ENCODE results near the gene CABLES2. TPM values are rescaled to one million over a fixed set of nuclear protein-coding genes. Genes with fewer than 3 reads are reported as not detected.

CABLES2 gene
- total and polyA plus RNA-seq, 10 of the 15 experiments (the other 5 are each of a cell fraction or from before 2014, with no cell fraction given): 2.2 to 14.9 (median 5.3) TPM

DNA sequence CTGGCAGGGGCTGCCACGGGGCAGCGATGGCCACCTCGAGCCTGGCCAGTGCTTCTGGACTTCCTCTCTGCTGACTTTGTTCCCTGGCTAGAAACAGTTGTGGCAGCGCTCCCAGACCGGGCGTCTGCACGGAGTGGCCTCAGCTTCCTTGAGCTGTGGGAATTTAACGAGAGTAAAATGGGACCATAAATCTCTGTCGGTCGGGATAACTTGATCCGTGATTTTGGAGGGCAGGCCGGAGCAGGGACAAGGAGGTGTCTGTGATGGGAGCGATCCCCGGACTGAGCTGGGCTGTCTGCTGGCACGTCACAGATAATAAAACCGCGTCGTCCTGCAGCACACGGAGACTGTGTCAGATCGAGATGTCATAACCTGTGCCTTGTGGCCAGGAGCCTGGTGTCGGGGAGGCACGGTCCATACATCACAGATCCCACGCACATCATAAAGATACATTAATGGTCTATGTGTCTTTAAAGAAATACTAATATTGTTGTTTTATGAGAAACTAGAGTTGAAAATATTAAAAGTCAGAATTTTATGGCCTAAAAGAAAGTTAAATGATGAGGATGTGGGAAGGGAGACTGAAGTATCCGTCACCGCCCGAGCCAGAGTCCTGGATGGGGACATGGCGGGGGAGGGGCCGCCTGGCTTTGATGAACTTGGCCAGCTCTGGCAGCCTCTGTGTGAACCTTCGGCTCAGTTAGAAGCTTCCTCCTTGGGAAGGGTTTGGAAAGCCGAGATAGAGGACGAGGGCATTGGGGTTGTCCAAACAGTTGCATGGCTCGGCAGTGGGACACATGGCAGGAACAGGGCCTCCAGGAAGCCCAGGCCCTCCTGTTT lies 26.8 kb upstream of the CABLES2 start:
- no peak for FAIRE-seq
- no TSS peak for BruUV-seq (replicated peaks)

More for the DNA sequence above, 26.8 kb upstream of the CABLES2 start:
- WGBS (ENCODE audit: insufficient coverage, insufficient replicate concordance, low lambda C conversion rate, missing lambda C conversion rate): 40% methylated on average over 32 of the region's 32 CpGs
- RAD21 ChIA-PET (ENCODE audit: unreplicated experiment): no interaction called here
- no peaks in the 10 kb centered on the region for H3K79me2 ChIP-seq (ENCODE audit: control insufficient read depth, insufficient read depth, low read length)
- intact Hi-C loops (cut with micrococcal nuclease; ENCODE audit: unreplicated experiment): no loop called here
- no peak overlapping the region for H3K9ac ChIP-seq (ENCODE audit: control insufficient read depth, insufficient read depth, low read length)
- DNase-seq (ENCODE audit: low read depth, low spot score): no peak
- SMC1A ChIA-PET (ENCODE audit: uncharacterized antibody, unreplicated experiment): no interaction called here
- H3K36me3 ChIP-seq (ENCODE audit: control insufficient read depth in 2 of 2, insufficient read depth in 2 of 2, low read length in 1 of 2): no peaks in the 10 kb centered on the region
- CTCF ChIA-PET: no interaction called here
- no peaks in the 10 kb centered on the region for H3K4me1 ChIP-seq (ENCODE audit: control insufficient read depth, insufficient read depth, low read length)
- no peak overlapping the region for H3K4me3 ChIP-seq
- no peaks in the 10 kb centered on the region for H3K9me3 ChIP-seq (replicated peaks; ENCODE audit: control insufficient read depth, insufficient read depth, low read length)
- no peak for TF ChIP-seq ZZZ3 (IDR thresholded peaks at IDR 0.05; ENCODE audit: control insufficient read depth, insufficient read length, low read depth)
- no peak for TF ChIP-seq STAT3 (IDR thresholded peaks at IDR 0.05; ENCODE audit: low read depth, low read length)
- no peak for TF ChIP-seq EGR1 (IDR thresholded peaks at IDR 0.05; ENCODE audit: borderline replicate concordance in 1 of 2, low read depth in 2 of 2, low read length in 2 of 2)
- TF ChIP-seq TCF12 (IDR thresholded peaks at IDR 0.05; ENCODE audit: low read depth, low read length): no peak
- TF ChIP-seq, protein P1, sequence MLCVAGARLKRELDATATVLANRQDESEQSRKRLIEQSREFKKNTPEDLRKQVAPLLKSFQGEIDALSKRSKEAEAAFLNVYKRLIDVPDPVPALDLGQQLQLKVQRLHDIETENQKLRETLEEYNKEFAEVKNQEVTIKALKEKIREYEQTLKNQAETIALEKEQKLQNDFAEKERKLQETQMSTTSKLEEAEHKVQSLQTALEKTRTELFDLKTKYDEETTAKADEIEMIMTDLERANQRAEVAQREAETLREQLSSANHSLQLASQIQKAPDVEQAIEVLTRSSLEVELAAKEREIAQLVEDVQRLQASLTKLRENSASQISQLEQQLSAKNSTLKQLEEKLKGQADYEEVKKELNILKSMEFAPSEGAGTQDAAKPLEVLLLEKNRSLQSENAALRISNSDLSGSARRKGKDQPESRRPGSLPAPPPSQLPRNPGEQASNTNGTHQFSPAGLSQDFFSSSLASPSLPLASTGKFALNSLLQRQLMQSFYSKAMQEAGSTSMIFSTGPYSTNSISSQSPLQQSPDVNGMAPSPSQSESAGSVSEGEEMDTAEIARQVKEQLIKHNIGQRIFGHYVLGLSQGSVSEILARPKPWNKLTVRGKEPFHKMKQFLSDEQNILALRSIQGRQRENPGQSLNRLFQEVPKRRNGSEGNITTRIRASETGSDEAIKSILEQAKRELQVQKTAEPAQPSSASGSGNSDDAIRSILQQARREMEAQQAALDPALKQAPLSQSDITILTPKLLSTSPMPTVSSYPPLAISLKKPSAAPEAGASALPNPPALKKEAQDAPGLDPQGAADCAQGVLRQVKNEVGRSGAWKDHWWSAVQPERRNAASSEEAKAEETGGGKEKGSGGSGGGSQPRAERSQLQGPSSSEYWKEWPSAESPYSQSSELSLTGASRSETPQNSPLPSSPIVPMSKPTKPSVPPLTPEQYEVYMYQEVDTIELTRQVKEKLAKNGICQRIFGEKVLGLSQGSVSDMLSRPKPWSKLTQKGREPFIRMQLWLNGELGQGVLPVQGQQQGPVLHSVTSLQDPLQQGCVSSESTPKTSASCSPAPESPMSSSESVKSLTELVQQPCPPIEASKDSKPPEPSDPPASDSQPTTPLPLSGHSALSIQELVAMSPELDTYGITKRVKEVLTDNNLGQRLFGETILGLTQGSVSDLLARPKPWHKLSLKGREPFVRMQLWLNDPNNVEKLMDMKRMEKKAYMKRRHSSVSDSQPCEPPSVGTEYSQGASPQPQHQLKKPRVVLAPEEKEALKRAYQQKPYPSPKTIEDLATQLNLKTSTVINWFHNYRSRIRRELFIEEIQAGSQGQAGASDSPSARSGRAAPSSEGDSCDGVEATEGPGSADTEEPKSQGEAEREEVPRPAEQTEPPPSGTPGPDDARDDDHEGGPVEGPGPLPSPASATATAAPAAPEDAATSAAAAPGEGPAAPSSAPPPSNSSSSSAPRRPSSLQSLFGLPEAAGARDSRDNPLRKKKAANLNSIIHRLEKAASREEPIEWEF (IDR thresholded peaks at IDR 0.05; ENCODE audit: insufficient replicate concordance, low read depth, low read length): no peak
- TF ChIP-seq, protein P2, sequence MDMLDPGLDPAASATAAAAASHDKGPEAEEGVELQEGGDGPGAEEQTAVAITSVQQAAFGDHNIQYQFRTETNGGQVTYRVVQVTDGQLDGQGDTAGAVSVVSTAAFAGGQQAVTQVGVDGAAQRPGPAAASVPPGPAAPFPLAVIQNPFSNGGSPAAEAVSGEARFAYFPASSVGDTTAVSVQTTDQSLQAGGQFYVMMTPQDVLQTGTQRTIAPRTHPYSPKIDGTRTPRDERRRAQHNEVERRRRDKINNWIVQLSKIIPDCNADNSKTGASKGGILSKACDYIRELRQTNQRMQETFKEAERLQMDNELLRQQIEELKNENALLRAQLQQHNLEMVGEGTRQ (IDR thresholded peaks at IDR 0.05; ENCODE audit: borderline replicate concordance, low read depth, low read length): no peak
- H3K27me3 ChIP-seq (replicated peaks in 1 of 2; ENCODE audit: control insufficient read depth in 2 of 2, insufficient read depth in 2 of 2, low read length in 1 of 2): peaks cover 0 to 8% of the 10 kb centered on the region in 2 experiments; a peak in 3 of 4 replicates
- in situ Hi-C loops (cut with MboI): no loop called here
- no peaks in the 10 kb centered on the region for H4K20me1 ChIP-seq (ENCODE audit: control insufficient read depth, insufficient read depth)
- H3K27ac ChIP-seq (ENCODE audit: control insufficient read depth, insufficient read depth): no peak overlapping the region
- ATAC-seq: no peak
- H3K4me2 ChIP-seq (ENCODE audit: control insufficient read depth, insufficient read depth): no peak overlapping the region
- POLR2A ChIA-PET: no interaction called here
- H2AFZ ChIP-seq (ENCODE audit: control insufficient read depth, low read depth, low read length): no peak overlapping the region
